Measurements from ENCODE around the gene SNTB2.
A peak's percentile ranks its signal among the peaks of the same experiment; 100 is the strongest.

The SNTB2 gene

DNA sequence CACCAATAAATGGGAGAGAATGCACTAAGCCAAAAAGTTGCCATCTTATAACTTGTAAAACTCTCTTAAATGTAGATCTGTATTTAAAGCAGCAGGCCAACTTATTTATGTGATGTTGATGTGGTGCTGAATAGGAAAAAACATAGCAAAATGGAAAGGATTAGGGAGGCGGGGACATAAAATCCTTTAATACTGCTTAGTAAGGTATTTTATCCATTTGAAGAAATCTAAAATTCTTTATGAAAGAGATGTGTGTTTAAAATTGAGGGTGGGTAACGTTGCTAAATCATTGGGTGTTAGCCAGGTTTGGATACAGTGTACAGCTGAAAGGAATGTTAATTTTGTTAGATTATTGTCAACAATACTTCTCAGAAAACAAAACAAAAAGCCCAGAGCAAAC lies 14.3 kb downstream of the SNTB2 start:
- no peak overlapping the region for H3K4me3 ChIP-seq (ENCODE audit: low read depth, low read length)
- no peak for DNase-seq (ENCODE audit: low read depth)
- in situ Hi-C loops (cut with HindIII; ENCODE audit: low sequenced_read_pairs), result no loop called here
- TF ChIP-seq, protein P1, sequence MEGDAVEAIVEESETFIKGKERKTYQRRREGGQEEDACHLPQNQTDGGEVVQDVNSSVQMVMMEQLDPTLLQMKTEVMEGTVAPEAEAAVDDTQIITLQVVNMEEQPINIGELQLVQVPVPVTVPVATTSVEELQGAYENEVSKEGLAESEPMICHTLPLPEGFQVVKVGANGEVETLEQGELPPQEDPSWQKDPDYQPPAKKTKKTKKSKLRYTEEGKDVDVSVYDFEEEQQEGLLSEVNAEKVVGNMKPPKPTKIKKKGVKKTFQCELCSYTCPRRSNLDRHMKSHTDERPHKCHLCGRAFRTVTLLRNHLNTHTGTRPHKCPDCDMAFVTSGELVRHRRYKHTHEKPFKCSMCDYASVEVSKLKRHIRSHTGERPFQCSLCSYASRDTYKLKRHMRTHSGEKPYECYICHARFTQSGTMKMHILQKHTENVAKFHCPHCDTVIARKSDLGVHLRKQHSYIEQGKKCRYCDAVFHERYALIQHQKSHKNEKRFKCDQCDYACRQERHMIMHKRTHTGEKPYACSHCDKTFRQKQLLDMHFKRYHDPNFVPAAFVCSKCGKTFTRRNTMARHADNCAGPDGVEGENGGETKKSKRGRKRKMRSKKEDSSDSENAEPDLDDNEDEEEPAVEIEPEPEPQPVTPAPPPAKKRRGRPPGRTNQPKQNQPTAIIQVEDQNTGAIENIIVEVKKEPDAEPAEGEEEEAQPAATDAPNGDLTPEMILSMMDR (IDR thresholded peaks at IDR 0.05; ENCODE audit: low read depth, low read length, missing control alignments), result no peak

DNA sequence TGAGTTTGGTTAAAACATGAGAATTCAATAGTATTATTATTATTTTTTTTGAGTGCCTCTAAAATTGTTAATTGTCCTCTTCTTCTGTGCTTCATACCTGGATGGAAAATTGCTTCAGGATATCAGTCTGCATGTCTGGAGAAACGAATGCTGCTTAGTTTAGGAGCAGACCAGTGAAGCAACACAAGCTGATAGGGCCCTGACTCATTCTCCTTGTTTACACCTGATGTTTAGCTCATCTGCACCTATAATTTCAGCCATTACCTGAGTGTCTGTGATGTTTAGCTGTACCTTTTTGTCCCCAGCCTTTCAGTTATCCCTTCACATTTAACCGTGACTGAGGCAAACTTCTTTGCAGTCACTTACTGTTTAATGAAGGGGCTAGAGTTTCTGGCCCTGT lies 14.8 kb downstream of the SNTB2 start:
- DNase-seq (ENCODE audit: low read depth), result no peak
- TF ChIP-seq, protein P1 (IDR thresholded peaks at IDR 0.05; ENCODE audit: low read depth, low read length, missing control alignments), result no peak
- no peak overlapping the region for H3K4me3 ChIP-seq (ENCODE audit: low read depth, low read length)
- in situ Hi-C loops (cut with HindIII; ENCODE audit: low sequenced_read_pairs), result no loop called here

DNA sequence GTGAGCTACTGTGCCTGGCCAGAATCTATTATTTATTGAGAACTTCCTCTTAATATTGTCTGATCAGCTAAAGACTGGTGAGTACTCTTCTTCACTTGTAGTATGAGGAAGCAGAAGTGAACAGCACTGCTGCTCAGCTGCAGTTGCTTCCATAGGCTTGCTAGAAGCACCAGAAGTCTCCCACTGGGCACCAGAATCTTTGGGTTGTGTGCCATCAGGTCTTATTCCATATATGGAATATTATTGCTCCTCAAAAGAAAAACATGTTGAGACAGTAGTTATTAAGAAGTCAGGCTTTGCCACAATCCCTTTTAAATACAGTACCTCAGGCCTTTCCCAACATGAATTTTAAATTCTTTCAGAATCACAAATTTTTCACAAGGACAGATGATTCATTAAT lies 17.2 kb downstream of the SNTB2 start:
- no peak for DNase-seq (ENCODE audit: low read depth)
- in situ Hi-C loops (cut with HindIII; ENCODE audit: low sequenced_read_pairs), result no loop called here
- TF ChIP-seq, protein P1 (IDR thresholded peaks at IDR 0.05; ENCODE audit: low read depth, low read length, missing control alignments), result no peak
- no peak overlapping the region for H3K4me3 ChIP-seq (ENCODE audit: low read depth, low read length)

DNA sequence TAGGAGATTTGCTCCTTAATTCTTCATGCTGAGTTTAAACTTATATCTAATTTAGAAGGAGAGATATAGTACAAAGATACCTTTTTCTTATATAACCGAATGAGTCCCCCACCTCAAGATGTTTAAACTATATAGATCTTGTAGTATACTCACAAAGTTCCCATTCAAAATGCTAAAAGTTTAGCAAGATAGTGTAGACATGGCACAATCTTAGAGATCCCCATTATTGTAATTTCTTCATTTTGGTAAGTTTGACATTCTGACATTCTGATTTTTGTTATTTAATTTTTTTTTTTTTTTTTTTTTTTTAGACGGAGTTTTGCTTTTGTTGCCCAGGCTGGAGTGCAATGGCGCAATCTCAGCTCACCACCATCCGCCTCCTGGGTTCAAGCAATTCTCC lies 22.8 kb downstream of the SNTB2 start:
- no peak for DNase-seq (ENCODE audit: low read depth)
- H3K4me3 ChIP-seq (ENCODE audit: low read depth, low read length), result no peak overlapping the region
- TF ChIP-seq, protein P1 (IDR thresholded peaks at IDR 0.05; ENCODE audit: low read depth, low read length, missing control alignments), result no peak
- in situ Hi-C loops (cut with HindIII; ENCODE audit: low sequenced_read_pairs), result no loop called here

DNA sequence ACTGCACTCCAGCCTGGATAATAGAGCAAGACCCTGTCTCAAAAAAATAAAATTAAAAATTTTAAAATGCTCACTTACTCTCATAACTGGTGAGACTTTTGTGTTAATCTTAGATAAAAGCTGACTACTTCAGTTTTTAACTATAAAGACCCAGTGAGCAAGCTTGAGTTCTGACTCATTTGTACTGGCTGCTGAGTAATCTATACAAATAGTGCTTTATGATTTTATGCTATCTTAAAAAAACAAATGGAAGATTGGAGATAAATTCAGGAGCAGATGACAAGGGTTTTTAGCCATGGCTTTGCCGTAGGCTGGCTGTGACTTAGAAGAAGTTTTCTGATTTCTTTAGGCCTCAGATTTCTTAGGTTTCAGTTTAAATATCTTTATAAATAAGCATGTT lies 30.5 kb downstream of the SNTB2 start:
- H3K4me3 ChIP-seq (ENCODE audit: low read depth, low read length), result no peak overlapping the region
- in situ Hi-C loops (cut with HindIII; ENCODE audit: low sequenced_read_pairs), result no loop called here
- TF ChIP-seq, protein P1 (IDR thresholded peaks at IDR 0.05; ENCODE audit: low read depth, low read length, missing control alignments), result no peak
- peak; percentile 15 for DNase-seq (ENCODE audit: low read depth)

DNA sequence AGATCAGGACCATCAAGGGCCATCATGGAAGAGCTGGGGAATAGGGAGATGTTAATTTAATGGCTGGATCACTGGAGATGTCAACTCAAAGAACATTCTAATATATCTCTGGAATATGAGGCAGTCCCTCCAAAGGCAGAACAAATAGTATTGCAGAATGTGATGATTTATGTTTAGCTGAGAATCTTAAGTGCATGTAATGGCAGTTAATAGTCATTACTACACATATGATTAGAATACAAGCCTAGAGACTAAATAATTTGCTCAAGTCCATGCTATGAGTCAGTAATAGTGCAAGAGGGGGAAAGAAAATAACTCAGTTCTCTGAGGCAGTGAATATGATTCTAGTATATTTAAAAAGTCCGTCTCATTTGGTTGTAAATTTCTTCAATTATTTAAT lies 32.3 kb downstream of the SNTB2 start:
- DNase-seq (ENCODE audit: low read depth), result no peak
- TF ChIP-seq, protein P1 (IDR thresholded peaks at IDR 0.05; ENCODE audit: low read depth, low read length, missing control alignments), result no peak
- in situ Hi-C loops (cut with HindIII; ENCODE audit: low sequenced_read_pairs), result no loop called here
- H3K4me3 ChIP-seq (ENCODE audit: low read depth, low read length), result no peak overlapping the region

DNA sequence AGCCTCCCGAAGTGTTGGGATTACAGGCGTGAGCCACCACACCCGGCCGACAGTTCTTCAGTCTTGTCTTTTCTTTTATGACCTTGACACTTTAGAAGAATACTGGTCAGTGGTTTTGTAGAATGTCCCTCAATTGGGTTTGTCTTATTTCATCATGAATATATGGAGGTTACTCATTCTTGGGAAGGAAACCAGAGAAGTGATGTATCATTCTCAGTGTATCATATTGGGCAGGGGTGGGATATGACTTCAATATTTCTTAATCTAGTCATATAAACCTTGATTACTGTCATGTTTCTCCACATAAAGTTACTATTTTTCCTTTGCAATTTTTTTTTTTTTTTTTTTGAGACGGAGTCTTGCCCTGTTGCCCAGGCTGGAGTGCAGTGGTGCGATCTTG lies 36.9 kb downstream of the SNTB2 start:
- no peak for DNase-seq (ENCODE audit: low read depth)
- in situ Hi-C loops (cut with HindIII; ENCODE audit: low sequenced_read_pairs), result no loop called here
- H3K4me3 ChIP-seq (ENCODE audit: low read depth, low read length), result no peak overlapping the region
- TF ChIP-seq, protein P1 (IDR thresholded peaks at IDR 0.05; ENCODE audit: low read depth, low read length, missing control alignments), result no peak

Data from astrocyte of the cerebellum (primary cell).